Activated naive CD8-positive, alpha-beta T cell treated with anti-CD3 and anti-CD28 coated beads for 36 hours (primary cell): ENCODE data around the gene RANBP2. TPM values are rescaled to one million over a fixed set of nuclear protein-coding genes. Genes with fewer than 3 reads are reported as not detected.

Experiments
- total RNA-seq, 2 experiments: library from RNA; stranded (reverse); gene quantifications; one replicate each; pipeline ENCODE4 v1.2.3, GENCODE V29; 2021

Gene RANBP2
- total RNA-seq, 2 experiments from 2014 or later: 78.5 to 81.4 TPM

Other genes with a start within 250 kb of the RANBP2 start
- 10 to 100 TPM; 39.6 to 44.9 TPM for gene LIMS1, start 185.0 kb upstream of the RANBP2 start, total RNA-seq
- 10 to 100 TPM; 15.0 to 17.0 TPM for gene CCDC138, start 67.3 kb downstream of the RANBP2 start, total RNA-seq